SK-N-SH treated with all-trans-retinoic acid at 6 μM for 48 hours (cell line): Measurements from ENCODE around the gene PTBP1.

Experiments
- ATAC-seq: fragments of 200-7000 bp; cut with Tn5 transposase; 3 replicates; pipeline ENCODE4 v1.9.1; 2020; ENCODE audit warnings: mild to moderate bottlenecking, moderate library complexity
- ARNTL ChIP-seq: fragments of 450-650 bp; formaldehyde crosslinking; IDR thresholded peaks from 2 replicates; pipeline ENCODE4 v1.5.0; 2020; ENCODE audit warnings: low read depth, mild to moderate bottlenecking, moderate library complexity, borderline replicate concordance
- BACH2 ChIP-seq: fragments of 250-450 bp; sonication (Bioruptor Pico); IDR thresholded peaks from 2 replicates; pipeline ENCODE4 v1.9.0; 2021; ENCODE audit warnings: mild to moderate bottlenecking, borderline replicate concordance
- CREB5 ChIP-seq: fragments of 250-450 bp; sonication (Bioruptor Pico); IDR thresholded peaks from 2 replicates; pipeline ENCODE4 v1.5.1; 2020; ENCODE audit warnings: low read depth, mild to moderate bottlenecking, moderate library complexity
- CSDC2 ChIP-seq: fragments of 250-450 bp; sonication (Bioruptor Pico); IDR thresholded peaks from 2 replicates; pipeline ENCODE4 v1.5.0; 2020; ENCODE audit warnings: mild to moderate bottlenecking, moderate library complexity
- CSRNP3 ChIP-seq: fragments of 250-450 bp; sonication (Bioruptor Pico); IDR thresholded peaks from 2 replicates; pipeline ENCODE4 v1.5.1; 2021; ENCODE audit warnings: mild to moderate bottlenecking, moderate library complexity
- ESRRG ChIP-seq: fragments of 250-450 bp; sonication (Bioruptor Pico); IDR thresholded peaks from 2 replicates; pipeline ENCODE4 v1.6.1; 2021; ENCODE audit warnings: mild to moderate bottlenecking
- GLIS3 ChIP-seq: fragments of 250-450 bp; sonication (Bioruptor Pico); IDR thresholded peaks from 2 replicates; pipeline ENCODE4 v1.5.0; 2020; ENCODE audit warnings: mild to moderate bottlenecking, moderate library complexity
- ISL1 ChIP-seq: fragments of 250-450 bp; sonication (Bioruptor Pico); IDR thresholded peaks from 2 replicates; pipeline ENCODE4 v2.1.2; 2022; ENCODE audit warnings: mild to moderate bottlenecking, moderate library complexity
- PATZ1 ChIP-seq: fragments of 250-450 bp; sonication (Bioruptor Pico); IDR thresholded peaks from 2 replicates; pipeline ENCODE4 v1.8.0; 2020; ENCODE audit warnings: mild to moderate bottlenecking, moderate library complexity, borderline replicate concordance
- POU6F1 ChIP-seq: fragments of 250-450 bp; sonication (Bioruptor Pico); IDR thresholded peaks from 2 replicates; pipeline ENCODE4 v1.8.0; 2021; ENCODE audit warnings: low read depth, mild to moderate bottlenecking, moderate library complexity, borderline replicate concordance
- PPARA ChIP-seq: fragments of 250-450 bp; sonication (Bioruptor Pico); IDR thresholded peaks from 2 replicates; pipeline ENCODE4 v1.5.0; 2020; ENCODE audit warnings: mild to moderate bottlenecking, borderline replicate concordance
- SNAI2 ChIP-seq: fragments of 250-450 bp; sonication (Bioruptor Pico); IDR thresholded peaks from 2 replicates; pipeline ENCODE4 v1.5.0; 2020; ENCODE audit warnings: mild to moderate bottlenecking, moderate library complexity
- TCF4 ChIP-seq: fragments of 250-450 bp; sonication (Bioruptor Pico); IDR thresholded peaks from 2 replicates; pipeline ENCODE4 v1.8.0; 2021; ENCODE audit warnings: mild to moderate bottlenecking, moderate library complexity, borderline replicate concordance
- TOX ChIP-seq: fragments of 250-450 bp; sonication (Bioruptor Pico); IDR thresholded peaks from 2 replicates; pipeline ENCODE4 v1.8.0; 2021; ENCODE audit warnings: mild to moderate bottlenecking, moderate library complexity, borderline replicate concordance
- TSHZ2 ChIP-seq: fragments of 250-450 bp; sonication (Bioruptor Pico); IDR thresholded peaks from 2 replicates; pipeline ENCODE4 v1.5.0; 2020; ENCODE audit warnings: mild to moderate bottlenecking, moderate library complexity
- ZC3H10 ChIP-seq: fragments of 250-450 bp; sonication (Bioruptor Pico); IDR thresholded peaks from 2 replicates; pipeline ENCODE4 v1.5.1; 2021; ENCODE audit warnings: mild to moderate bottlenecking, moderate library complexity
- ZFP3 ChIP-seq: fragments of 250-450 bp; sonication (Bioruptor Pico); IDR thresholded peaks from 2 replicates; pipeline ENCODE4 v1.5.0; 2020; ENCODE audit warnings: mild to moderate bottlenecking, moderate library complexity
- ZFP30 ChIP-seq: fragments of 450-650 bp; formaldehyde crosslinking; IDR thresholded peaks from 2 replicates; pipeline ENCODE4 v1.5.0; 2022; ENCODE audit warnings: mild to moderate bottlenecking, moderate library complexity
- ZNF565 ChIP-seq: fragments of 450-650 bp; formaldehyde crosslinking; conservative IDR thresholded peaks from 2 replicates; pipeline ENCODE4 v1.5.0; 2020; ENCODE audit warnings: low read depth, mild to moderate bottlenecking, moderate library complexity
- ZNF70 ChIP-seq: fragments of 450-650 bp; formaldehyde crosslinking; IDR thresholded peaks from 2 replicates; pipeline ENCODE4 v1.5.0; 2020; ENCODE audit warnings: mild to moderate bottlenecking, moderate library complexity
- ZNF8 ChIP-seq: fragments of 450-650 bp; formaldehyde crosslinking; IDR thresholded peaks from 2 replicates; pipeline ENCODE4 v1.5.0; 2020; ENCODE audit warnings: mild to moderate bottlenecking, moderate library complexity

PTBP1 gene

GRCh38 chr19:765179-765738, 32.0 kb upstream of the PTBP1 start:
- no peak for ATAC-seq
- no peak for TF ChIP-seq SNAI2 (CRISPR knock-in tag)
- no peak for TF ChIP-seq CSDC2 (CRISPR knock-in tag)
- no peak for TF ChIP-seq ESRRG (CRISPR knock-in tag)
- TF ChIP-seq ZFP30 (CRISPR knock-in tag): no peak
- no peak for TF ChIP-seq ZNF70 (CRISPR knock-in tag)
- TF ChIP-seq ARNTL (CRISPR knock-in tag): no peak
- no peak for TF ChIP-seq TOX (CRISPR knock-in tag)
- TF ChIP-seq CSRNP3: no peak

GRCh38 chr19:768424-768823, 28.8 kb upstream of the PTBP1 start:
- peak; percentile 74 for ATAC-seq
- TF ChIP-seq ZFP3 (CRISPR knock-in tag) (no peak), CSDC2 (CRISPR knock-in tag) (no peak), ZC3H10 (CRISPR knock-in tag) (no peak), ZNF565 (CRISPR knock-in tag) (no peak), ZFP30 (CRISPR knock-in tag) (no peak), GLIS3 (CRISPR knock-in tag) (no peak), ISL1 (CRISPR knock-in tag) (no peak), CSRNP3 (no peak), TCF4 (no peak), CREB5 (CRISPR knock-in tag) (no peak), BACH2 (CRISPR knock-in tag) (no peak), TOX (CRISPR knock-in tag) (no peak), ARNTL (CRISPR knock-in tag) (no peak), PPARA (no peak), ESRRG (CRISPR knock-in tag) (no peak), POU6F1 (CRISPR knock-in tag) (no peak), PATZ1 (no peak), ZNF8 (CRISPR knock-in tag) (no peak), TSHZ2 (CRISPR knock-in tag) (no peak)
